T-helper 2 cell treated with Interferon-gamma antibody and Interleukin-4, amounts not matched to agents 5 μg/mL and 100 μg/mL, for 36 hours (primary cell): Measurements from ENCODE around the gene MANEAL.

Experiments
- DNase-seq: peaks from one replicate; pipeline ENCODE4 v3.0.0; 2021; ENCODE audit warnings: low spot score
- H3K27ac Mint-ChIP-seq: one replicate; pipeline ENCODE4 v1.8.0; 2021; ENCODE audit warnings: mild to moderate bottlenecking, mixed read lengths
- H3K27me3 Mint-ChIP-seq: one replicate; pipeline ENCODE4 v1.8.0; 2021; ENCODE audit warnings: low read depth, mixed read lengths
- H3K36me3 Mint-ChIP-seq: one replicate; pipeline ENCODE4 v1.8.0; 2021; ENCODE audit warnings: low read depth, mixed read lengths
- H3K4me1 Mint-ChIP-seq: one replicate; pipeline ENCODE4 v1.8.0; 2021; ENCODE audit warnings: low read depth, mixed read lengths
- H3K4me3 Mint-ChIP-seq: one replicate; pipeline ENCODE4 v1.8.0; 2022; ENCODE audit warnings: mild to moderate bottlenecking, moderate library complexity, mixed read lengths
- H3K9me3 Mint-ChIP-seq: one replicate; pipeline ENCODE4 v1.8.0; 2021; ENCODE audit warnings: mixed read lengths

MANEAL gene

GRCh38 chr1:37828410-37829074, 34.9 kb downstream of the MANEAL start:
- Mint-ChIP-seq H3K9me3 (no peaks in the 10 kb centered on the region), H3K4me1 (peaks cover 6% of the 10 kb centered on the region), H3K27ac (no peak overlapping the region), H3K36me3 (peaks cover 30% of the 10 kb centered on the region), H3K4me3 (no peak overlapping the region), H3K27me3 (no peaks in the 10 kb centered on the region)
- no peak for DNase-seq

DNA sequence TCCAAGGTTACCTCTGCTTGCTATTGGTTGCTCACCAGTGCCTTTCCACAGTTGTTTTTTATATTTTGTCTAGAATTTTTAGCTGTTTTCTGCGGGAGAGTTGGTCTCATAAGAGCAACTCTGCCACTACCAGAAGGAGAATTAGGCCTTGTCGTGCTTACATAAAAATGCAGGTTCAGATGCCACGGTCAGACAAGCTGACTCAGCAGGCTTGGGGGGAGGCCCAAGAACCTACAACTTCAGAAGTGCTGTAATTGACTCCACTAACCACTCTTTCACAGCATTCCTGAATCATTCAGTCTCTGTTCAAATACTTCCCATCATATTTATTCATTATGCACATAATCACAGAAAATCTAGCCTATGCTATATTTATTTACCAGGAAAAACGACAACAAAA, 37.5 kb downstream of the MANEAL start:
- Mint-ChIP-seq H3K9me3 (no peaks in the 10 kb centered on the region), H3K27ac (no peak overlapping the region), H3K36me3 (peaks cover 44% of the 10 kb centered on the region), H3K4me1 (no peaks in the 10 kb centered on the region), H3K4me3 (no peak overlapping the region), H3K27me3 (no peaks in the 10 kb centered on the region)
- DNase-seq = no peak

- H3K36me3 Mint-ChIP-seq = peaks cover 47% of the 10 kb centered on the region
- no peak overlapping the region for H3K27ac Mint-ChIP-seq
Observed at GRCh38 chr1:37831809-37832208, 38.2 kb downstream of the MANEAL start.

DNA sequence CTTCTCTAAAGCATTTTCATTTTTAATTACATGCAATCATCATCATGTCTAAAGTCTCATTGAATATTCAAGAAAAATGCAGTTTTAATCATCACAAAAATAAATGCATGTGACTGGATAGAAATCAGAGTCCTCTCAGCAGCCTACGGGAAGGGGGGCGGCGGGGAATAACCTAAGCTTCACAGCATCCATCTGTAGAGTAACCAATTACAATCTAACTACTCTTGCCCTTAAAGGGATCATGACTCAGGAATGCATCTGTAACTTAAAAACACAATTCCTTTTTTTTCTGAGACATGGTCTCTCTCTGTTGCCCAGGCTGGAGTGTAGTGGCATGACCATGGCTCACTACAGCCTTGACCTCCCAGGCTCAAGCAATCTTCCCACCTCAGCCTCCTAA, 43.1 kb downstream of the MANEAL start:
- no peak for DNase-seq
- peaks cover 49% of the 10 kb centered on the region for H3K36me3 Mint-ChIP-seq
- H3K4me1 Mint-ChIP-seq = peaks cover 4% of the 10 kb centered on the region
- no peaks in the 10 kb centered on the region for H3K9me3 Mint-ChIP-seq
- no peak overlapping the region for H3K4me3 Mint-ChIP-seq
- no peak overlapping the region for H3K27ac Mint-ChIP-seq
- no peaks in the 10 kb centered on the region for H3K27me3 Mint-ChIP-seq

More at GRCh38 chr1:37831809-37832208, 38.2 kb downstream of the MANEAL start:
- H3K9me3 Mint-ChIP-seq = no peaks in the 10 kb centered on the region
- DNase-seq = no peak
- H3K4me1 Mint-ChIP-seq = no peaks in the 10 kb centered on the region
- H3K27me3 Mint-ChIP-seq = no peaks in the 10 kb centered on the region
- H3K4me3 Mint-ChIP-seq = no peak overlapping the region

GRCh38 chr1:37839676-37840075, 46.0 kb downstream of the MANEAL start:
- no peaks in the 10 kb centered on the region for H3K27me3 Mint-ChIP-seq
- no peaks in the 10 kb centered on the region for H3K9me3 Mint-ChIP-seq
- DNase-seq = no peak
- no peak overlapping the region for H3K27ac Mint-ChIP-seq
- no peak overlapping the region for H3K4me3 Mint-ChIP-seq
- H3K36me3 Mint-ChIP-seq = peaks cover 42% of the 10 kb centered on the region
- H3K4me1 Mint-ChIP-seq = peaks cover 9% of the 10 kb centered on the region

DNA sequence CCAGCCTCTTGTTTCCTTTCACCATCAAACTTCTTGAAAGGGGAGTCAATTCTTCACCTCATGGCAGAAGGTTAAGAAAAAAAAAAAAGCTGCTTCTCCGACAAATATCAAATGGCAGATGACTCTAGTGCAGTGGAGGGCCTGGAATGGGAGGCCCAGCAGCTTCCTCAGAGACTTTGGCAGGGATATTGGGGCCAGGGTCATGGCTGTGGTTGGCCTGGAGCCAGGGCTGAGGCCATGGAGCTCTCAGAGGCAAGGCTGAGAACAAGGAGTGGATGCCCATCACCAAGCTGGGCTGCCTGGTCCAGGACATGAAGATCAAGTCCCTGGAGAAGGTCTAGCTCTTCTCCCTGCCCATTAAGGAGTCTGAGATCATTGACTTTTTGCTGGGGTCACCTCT, 47.1 kb downstream of the MANEAL start:
- H3K9me3 Mint-ChIP-seq = no peaks in the 10 kb centered on the region
- peaks cover 13% of the 10 kb centered on the region for H3K4me1 Mint-ChIP-seq
- no peak overlapping the region for H3K4me3 Mint-ChIP-seq
- DNase-seq = no peak
- H3K27me3 Mint-ChIP-seq = no peaks in the 10 kb centered on the region
- peaks cover 35% of the 10 kb centered on the region for H3K36me3 Mint-ChIP-seq
- no peak overlapping the region for H3K27ac Mint-ChIP-seq

- Mint-ChIP-seq H3K9me3 (no peaks in the 10 kb centered on the region), H3K27ac (no peak overlapping the region), H3K36me3 (peaks cover 29% of the 10 kb centered on the region), H3K27me3 (no peaks in the 10 kb centered on the region), H3K4me1 (peaks cover 17% of the 10 kb centered on the region), H3K4me3 (no peak overlapping the region)
- no peak for DNase-seq
Observed at GRCh38 chr1:37841652-37842051, 48.0 kb downstream of the MANEAL start.

DNA sequence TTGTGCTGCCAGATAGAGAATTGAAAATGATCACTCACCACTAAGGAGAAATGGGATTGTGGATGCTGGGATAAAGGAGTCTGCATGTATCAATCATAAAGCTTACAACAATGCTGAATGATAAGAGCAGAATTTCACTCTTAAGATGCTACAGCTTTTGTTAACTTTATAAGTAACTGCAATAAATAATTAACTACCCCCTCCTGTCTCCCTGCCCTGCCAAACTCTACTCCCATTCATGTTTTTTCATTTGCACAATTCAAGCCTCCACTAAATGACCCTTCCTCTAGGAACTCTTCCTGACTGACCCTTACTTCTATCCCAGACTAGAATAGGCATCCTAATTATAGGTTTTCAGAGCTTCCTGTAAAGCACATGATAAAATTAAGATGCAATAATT, 50.9 kb downstream of the MANEAL start:
- Mint-ChIP-seq H3K9me3 (no peaks in the 10 kb centered on the region), H3K4me3 (no peak overlapping the region), H3K4me1 (peaks cover 23% of the 10 kb centered on the region), H3K36me3 (peaks cover 19% of the 10 kb centered on the region), H3K27me3 (no peaks in the 10 kb centered on the region), H3K27ac (no peak overlapping the region)
- no peak for DNase-seq

DNA sequence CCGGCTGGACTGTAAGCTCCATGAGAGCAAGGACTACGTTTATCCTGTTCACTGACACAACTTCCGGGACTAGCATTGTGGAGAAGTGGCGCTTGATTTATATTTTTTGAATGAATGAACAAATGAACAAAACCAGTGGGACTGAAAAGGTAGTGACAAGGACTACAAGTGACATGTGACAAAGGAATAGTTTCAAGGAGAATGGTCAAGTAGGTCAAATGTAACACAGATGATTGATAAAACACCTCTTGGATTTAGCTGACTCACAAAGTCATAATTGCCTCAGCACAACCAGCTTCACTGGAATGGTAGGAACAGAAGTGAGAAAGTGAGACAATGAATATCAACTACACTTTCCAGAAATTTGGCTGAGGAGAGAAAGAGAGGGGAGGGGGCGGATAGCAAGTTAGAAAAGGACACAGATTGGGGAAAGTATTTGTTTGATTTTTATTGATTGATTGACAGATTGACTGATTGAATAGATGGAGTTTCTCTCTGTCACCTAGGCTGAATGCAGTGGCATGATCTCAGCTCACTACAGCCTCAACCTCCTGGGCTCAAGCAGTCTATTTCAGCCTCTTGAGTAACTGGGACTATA, 51.5 kb downstream of the MANEAL start:
- Mint-ChIP-seq H3K9me3 (no peaks in the 10 kb centered on the region), H3K27ac (no peak overlapping the region), H3K36me3 (peaks cover 20% of the 10 kb centered on the region), H3K27me3 (no peaks in the 10 kb centered on the region), H3K4me1 (peaks cover 23% of the 10 kb centered on the region), H3K4me3 (no peak overlapping the region)
- DNase-seq = no peak

- no peak for DNase-seq
- Mint-ChIP-seq H3K27ac (no peak overlapping the region), H3K36me3 (peaks cover 18% of the 10 kb centered on the region), H3K27me3 (no peaks in the 10 kb centered on the region), H3K4me1 (peaks cover 19% of the 10 kb centered on the region), H3K4me3 (no peak overlapping the region), H3K9me3 (no peaks in the 10 kb centered on the region)
Observed at GRCh38 chr1:37845786-37846185, 52.1 kb downstream of the MANEAL start.

DNA sequence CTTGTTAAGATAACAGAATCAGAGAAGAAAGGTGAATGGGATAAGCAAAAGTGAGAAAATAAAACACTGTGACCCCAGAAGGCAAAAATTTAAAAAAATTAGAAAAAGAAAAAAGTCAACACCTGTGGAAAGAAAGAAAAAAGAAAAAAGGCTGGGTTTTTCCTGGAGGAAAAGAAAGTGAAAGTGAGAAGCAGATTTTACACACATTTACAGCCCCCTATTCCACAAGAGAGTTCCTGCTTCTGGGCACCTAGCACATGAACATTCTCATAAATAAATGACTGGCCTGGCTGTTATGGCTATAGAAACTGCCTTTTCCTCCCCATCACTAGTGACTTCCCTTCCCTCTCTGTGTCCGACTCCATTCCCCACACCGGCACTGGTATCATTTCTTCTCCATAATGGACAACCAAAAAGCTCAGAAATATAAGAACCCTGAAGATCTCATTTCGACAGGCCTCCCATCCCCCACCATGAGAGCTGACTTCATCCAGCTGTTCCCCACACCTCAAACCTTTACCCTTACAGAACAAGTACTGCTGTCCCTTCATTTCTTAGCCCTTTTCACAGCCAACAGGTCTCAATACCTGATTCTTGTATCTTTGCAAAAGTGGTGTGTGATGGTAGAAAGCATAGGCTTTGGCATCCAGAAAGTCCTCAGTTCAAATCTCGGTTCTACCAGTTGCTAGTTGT, 53.1 kb downstream of the MANEAL start:
- Mint-ChIP-seq H3K27me3 (no peaks in the 10 kb centered on the region), H3K4me3 (peak overlapping the region; percentile 62), H3K4me1 (peaks cover 19% of the 10 kb centered on the region), H3K9me3 (no peaks in the 10 kb centered on the region), H3K36me3 (peaks cover 16% of the 10 kb centered on the region), H3K27ac (peak overlapping the region; percentile 60)
- no peak for DNase-seq

DNA sequence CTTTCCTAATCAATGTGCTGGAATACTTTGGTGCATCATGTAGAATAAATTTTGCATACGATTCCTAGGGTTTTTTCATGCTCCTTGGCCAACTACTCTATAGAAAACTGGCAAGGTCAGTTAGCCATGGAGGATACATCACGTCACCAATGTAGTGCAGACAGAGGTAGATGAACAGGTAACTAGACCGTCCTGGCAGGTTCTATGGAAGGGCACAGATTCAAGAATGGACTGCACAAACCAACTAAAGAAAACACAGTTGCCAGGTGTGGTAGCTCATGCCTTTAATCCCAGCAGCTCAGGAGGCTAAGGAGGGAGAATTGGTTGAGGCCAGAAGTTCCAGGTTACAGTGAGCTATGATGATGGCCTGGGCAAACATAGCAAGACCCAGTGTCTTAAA, 55.8 kb downstream of the MANEAL start:
- H3K9me3 Mint-ChIP-seq = no peaks in the 10 kb centered on the region
- peaks cover 25% of the 10 kb centered on the region for H3K4me1 Mint-ChIP-seq
- H3K4me3 Mint-ChIP-seq = no peak overlapping the region
- H3K27ac Mint-ChIP-seq = no peak overlapping the region
- H3K27me3 Mint-ChIP-seq = no peaks in the 10 kb centered on the region
- peaks cover 17% of the 10 kb centered on the region for H3K36me3 Mint-ChIP-seq
- DNase-seq = no peak

GRCh38 chr1:37850352-37850955, 56.8 kb downstream of the MANEAL start:
- DNase-seq = no peak
- Mint-ChIP-seq H3K4me3 (no peak overlapping the region), H3K9me3 (no peaks in the 10 kb centered on the region), H3K36me3 (peaks cover 18% of the 10 kb centered on the region), H3K4me1 (peaks cover 25% of the 10 kb centered on the region), H3K27ac (no peak overlapping the region), H3K27me3 (no peaks in the 10 kb centered on the region)
